ENCODE results near the gene CEP68.

CEP68 gene

GRCh38 chr2:65134158-65134557, 77.9 kb downstream of the CEP68 start:
- DNase-seq: no peak

GRCh38 chr2:65136253-65136652, 80.0 kb downstream of the CEP68 start:
- no peak for DNase-seq

All from NCI-H1092 (cell line).